Ureter (tissue), 1 donor: ENCODE results near the gene GIT2. TPM values are rescaled to one million over a fixed set of nuclear protein-coding genes. Genes with fewer than 3 reads are reported as not detected.
"Not testable (repeated sequence)": the region's sequence is repeated elsewhere in the genome, so short reads cannot be mapped to it uniquely, and the experiment has no call there.

ENCODE experiments used
- DNase-seq: peaks from one replicate; pipeline ENCODE4 v3.0.0-alpha.2; 2020; ENCODE audit warnings: low spot score
- total RNA-seq: library from RNA; stranded (reverse); gene quantifications from one replicate; pipeline ENCODE4 v1.2.4, GENCODE V29; 2023
- donor health status: DM: yes; HTN: yes; CAD: no.

The GIT2 gene, protein sequence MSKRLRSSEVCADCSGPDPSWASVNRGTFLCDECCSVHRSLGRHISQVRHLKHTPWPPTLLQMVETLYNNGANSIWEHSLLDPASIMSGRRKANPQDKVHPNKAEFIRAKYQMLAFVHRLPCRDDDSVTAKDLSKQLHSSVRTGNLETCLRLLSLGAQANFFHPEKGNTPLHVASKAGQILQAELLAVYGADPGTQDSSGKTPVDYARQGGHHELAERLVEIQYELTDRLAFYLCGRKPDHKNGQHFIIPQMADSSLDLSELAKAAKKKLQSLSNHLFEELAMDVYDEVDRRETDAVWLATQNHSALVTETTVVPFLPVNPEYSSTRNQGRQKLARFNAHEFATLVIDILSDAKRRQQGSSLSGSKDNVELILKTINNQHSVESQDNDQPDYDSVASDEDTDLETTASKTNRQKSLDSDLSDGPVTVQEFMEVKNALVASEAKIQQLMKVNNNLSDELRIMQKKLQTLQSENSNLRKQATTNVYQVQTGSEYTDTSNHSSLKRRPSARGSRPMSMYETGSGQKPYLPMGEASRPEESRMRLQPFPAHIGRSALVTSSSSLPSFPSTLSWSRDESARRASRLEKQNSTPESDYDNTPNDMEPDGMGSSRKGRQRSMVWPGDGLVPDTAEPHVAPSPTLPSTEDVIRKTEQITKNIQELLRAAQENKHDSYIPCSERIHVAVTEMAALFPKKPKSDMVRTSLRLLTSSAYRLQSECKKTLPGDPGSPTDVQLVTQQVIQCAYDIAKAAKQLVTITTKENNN
- 55.5 TPM for total RNA-seq

DNA sequence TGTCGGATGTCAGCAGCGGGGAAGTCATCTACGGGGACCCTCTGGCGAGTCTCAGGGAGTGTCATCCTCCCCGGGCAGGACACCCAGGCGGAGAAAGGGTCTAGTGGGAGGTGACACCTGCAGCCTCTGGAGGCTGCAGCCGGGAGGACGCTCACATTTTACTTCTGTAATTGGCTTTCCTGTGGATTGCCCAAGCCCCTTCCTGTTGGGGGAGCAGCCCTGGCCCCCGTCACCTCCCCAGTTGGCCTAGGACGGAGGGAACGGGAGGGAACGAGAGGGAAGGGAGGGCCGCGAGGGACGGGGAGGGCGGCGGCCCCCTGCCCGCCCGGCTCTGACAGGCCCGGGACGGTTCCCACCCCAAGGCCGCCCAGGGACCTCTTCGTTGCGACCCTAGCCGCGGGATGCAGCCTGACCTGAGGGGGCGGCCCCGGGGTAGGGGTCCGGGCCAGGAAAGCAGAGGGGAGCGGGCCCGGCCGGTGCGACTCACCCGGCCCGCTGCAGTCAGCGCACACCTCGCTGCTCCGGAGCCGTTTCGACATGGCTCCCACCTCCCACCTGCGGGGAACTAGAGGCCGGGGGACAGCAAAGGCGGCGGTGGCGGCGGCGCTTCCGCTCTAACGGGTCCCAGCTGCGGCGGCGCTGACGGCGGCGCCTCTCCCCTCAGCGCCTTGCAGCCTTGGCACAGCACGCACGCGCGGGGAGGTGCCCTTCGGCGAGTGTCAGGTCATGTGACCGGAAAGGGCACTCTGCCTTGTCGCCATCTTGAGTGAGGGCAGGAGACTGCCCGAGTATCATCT is at the start of gene GIT2:
GIT2 (minus strand) TSS at position 683 of the 797 bp plus-strand sequence; CDS start at position 539, 144 bp downstream.
- DNase-seq: peak; percentile 93

DNA sequence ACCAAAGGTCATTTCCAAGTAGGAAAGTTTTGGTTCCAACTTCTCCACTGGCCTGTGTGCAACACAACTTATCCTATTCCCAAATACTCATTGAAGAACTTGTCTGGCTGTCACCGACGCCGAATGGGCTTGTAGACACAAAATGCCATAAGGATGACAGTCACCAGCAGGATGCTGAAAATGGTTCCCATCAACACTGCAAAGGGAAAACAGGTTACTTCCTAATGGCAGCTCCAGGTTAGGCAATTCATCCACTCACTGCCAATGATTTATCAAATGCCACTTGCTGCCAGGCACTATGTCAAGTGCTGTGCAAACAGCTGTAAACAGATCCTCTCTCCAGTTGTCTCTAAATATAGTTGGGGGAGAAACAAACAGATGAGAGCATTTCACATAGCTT is 46.1 kb upstream of the GIT2 start:
- no peak for DNase-seq

DNA sequence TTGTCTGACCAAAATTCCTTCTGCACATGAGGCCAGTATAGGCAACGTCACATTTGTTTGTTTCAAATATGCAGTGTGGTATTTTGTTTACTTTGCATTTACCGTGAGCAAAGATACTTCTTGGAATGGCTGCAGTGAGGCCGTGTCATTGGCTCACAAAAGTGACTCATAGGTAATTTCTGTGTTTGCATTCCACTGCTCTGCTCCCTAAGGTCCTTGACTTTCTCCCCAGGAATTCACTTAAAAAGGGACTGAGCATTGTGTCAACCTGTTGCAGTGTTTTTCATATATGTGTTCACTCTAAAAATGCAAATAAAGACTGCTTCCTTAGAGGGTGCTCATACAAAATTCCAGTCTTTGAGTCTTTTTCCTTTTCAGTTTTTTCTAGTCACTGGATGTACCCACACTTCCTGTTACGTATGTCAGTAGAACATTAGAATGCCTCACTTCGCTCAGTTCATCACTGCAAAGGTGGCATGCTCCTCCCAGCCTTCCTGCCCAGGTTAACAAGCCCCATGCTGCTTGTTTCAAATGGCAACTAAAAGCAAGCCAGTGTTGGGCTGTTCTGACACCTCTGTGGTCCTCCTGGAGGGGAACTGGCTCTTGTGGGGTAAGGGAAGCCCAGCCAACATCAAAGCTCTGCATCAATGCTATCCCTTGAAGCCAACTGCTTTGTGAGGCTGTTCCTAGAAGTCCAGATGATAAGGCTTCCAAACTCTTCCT is 43.1 kb upstream of the GIT2 start:
- DNase-seq: peak; percentile 48

DNA sequence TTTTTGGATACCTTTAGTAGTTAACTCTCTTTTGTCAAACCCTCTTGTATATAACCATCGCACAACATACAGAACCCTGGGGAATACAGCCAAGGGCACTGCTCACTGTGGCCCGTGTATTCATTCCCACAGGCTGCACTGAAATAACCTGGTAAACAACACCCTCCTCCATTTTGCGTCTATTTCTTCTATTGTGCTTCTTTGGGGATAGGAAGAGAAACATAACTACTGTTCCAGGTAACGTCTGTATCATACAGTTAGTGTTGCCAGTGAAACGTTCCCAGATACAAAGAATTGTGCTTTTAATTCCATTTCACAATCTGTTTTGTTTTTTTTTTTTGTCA is 42.5 kb upstream of the GIT2 start:
- DNase-seq: no peak

DNA sequence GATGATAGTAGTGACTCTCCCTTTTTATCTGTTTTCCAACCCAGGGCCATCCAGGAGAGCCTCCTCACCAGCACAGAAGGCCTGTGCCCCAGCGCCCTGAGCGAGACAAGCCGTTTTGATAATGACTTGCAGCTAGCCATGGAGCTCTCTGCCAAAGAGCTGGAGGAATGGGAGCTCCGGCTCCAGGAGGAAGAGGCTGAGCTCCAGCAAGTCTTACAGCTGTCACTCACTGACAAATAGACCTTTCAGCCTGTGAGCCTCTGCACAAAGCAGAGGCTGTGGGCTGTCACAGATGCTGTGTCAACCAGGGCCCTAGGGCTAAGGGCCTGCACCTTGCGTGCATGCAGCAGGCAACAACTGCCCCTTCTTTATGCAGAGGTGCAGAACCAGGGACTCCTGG is 41.1 kb upstream of the GIT2 start:
- DNase-seq: no peak

DNA sequence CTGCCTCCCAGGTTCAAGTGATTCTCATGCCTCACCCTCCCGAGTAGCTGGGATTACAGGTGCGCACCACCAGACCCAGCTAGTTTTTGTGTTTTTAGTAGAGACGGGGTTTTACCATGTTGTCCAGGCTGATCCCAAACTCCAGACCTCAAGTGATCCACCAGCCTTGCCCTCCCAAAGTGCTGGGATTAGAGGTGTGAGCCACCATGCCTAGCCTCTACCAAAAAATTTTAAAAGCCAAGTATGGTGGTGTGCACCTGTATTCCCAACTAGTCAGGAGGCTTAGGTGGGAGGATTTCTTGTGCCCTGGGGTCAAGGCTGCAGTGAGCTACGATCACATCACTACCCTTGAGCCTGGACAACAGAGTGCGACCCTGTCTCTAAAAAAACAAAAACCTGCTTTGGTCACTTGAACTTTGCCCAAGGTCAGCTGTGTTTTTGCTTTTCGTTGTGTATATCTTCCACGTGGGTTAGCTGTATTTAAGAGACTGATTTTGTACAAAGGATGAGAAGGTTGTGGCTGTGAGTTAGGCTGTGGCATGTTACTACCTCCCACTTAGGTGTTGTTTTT is 39.5 kb upstream of the GIT2 start:
- DNase-seq: no peak

DNA sequence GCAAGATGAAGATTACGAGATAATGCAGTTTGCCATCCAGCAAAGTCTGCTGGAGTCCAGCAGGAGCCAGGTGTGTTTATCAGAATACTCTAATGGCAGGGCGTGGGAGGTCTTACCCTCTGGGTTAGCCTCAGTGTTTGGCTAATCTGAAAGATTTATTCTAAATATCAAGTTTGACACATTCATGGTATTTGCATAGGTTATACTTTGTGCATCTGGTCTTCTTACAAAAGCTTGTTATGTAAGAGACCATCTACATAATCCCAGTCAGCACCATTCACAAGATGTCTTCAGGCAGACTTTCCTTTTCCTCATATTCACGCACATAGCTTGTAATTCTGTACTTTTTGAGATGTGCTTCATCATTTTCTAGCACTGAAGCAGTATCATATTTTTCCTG is 37.7 kb upstream of the GIT2 start:
- DNase-seq: no peak

DNA sequence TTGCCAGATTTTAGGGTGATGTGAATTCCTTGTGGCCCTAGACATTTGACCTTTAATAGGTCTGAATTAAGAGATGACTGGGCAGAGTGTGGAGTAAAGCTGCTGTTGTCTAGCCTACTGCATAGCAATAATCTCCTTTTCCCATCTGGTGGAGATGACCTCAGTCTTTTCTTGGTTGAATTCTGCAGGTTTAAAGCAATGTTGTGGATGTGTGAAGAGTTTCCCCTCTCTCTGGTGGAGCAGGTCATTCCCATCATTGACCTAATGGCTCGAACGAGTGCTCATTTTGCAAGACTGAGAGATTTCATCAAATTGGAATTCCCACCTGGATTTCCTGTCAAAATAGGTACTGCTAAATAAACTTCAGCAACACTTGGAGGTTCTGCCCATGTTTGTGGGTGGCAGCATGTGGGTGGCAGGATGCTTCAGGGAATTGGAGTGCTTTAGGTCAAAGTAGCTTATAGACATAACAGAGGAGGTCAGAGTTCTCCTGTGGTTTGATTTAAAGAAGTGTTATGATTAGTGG is 33.2 kb upstream of the GIT2 start:
- DNase-seq: no peak

DNA sequence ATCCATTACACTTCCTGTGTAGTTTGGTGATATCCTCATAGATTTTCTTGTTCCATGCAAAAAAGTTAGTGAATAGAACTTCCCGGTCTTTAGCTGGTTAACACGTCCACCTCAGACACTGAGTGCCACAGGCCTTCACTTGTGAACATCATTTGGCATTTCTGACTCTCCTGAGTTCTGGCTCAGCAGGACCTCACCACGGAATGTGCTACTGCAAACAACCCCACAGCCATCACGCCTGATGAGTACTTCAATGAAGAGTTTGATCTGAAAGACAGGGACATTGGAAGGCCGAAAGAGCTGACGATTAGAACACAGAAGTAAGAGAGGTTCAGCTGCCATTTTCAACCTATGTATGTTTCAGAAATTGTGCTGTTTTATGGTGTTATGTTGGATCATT is 32.2 kb upstream of the GIT2 start:
- no peak for DNase-seq

DNA sequence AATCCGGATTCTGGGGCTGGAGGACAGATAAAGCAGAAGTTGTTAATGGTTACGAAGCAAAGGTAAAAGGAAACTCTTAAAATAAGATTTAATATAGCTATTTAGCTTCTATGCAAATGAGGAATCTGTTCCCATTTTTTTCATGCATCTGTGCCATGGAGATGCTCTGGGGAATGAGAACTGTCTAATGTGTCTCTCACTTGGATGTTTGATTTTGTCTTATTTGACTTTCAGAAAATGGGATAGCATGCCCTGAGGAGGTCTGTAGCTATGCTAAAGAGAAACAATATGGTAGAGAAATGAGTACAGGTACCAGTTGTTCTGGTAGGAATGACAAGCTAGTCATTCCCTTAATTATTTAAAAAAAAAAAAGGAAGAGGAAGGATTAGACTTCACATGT is 27.9 kb upstream of the GIT2 start:
- DNase-seq: no peak

DNA sequence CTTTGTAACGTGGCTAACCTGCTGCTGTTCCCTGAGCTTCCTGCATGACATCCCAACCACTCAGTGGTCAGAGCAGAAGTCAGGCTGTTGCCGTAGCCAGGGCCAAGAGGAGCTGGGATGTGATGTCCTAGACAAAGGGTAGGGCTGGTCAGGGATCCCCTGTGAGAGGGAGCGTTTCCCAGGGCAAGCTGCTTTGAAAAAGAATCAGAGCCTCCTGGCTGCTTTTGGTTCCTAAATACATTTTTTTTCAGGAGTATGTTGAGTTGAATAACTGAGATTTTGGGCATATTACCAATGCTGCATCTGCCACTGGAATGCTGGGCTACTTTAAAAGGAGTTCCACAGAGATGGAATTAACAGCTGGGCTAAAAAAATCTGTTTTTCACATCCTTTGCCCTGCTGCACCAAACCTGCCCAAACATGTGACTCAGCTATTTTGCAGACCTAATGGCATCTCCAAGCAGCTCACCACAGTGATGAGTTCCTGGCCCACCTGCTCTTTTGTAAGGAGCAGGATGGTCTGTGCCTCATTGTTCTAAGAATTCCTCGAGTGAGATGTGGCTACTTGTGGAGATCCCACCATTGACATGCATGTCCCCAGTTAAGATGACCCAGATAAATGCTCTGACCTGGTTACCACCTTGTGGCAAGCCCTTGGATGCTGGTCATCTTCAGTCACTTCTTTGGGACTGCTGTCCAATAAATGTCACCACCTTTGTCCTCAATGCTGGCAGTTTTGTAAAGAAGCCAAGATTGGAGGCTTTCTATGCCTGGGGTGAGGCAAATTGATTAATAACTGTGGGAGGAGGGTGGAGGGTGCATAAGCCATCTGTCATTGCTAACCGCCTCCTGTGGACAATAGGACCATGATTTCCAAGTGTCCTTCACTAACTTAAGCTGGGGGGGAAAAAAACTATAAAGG is 27.2 kb upstream of the GIT2 start:
- DNase-seq: no peak

DNA sequence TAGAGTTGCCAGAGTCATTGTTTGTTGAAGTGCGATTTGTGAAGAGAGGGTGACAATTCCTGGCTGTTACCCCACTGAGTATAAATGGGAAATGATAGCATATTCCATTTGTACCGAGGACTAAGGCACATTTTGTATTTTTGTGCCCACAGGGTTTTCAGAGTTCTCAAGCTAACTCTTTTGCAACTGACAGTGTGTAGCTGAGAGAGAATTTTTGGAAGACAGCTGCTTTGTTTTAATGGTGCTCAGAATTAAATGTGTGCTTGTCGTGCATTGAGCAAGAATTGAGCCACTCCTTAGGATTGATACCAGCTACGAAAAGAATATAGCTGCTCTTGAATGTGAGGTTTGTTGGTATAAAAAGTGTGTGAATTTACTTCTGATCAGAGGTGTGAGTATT is 24.8 kb upstream of the GIT2 start:
- DNase-seq: no peak

DNA sequence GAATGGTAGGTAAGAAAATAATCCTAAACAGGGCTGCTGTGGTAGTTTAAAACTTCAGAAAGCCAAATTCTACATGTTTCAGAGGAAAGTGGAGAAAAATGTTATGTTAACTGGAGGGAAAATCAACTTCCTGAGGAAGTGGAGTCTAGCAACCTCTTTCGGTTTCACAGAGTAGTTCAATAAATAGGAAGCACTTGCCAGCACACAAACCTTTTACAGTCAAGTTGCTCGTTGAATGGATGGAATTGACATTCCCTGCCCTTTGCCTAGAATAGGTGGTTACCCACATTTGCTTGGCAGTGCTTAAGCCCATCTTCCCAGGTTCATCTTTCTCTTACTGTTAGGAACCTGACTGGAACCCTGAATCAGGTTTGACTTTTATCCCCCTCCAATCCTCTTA is 19.0 kb upstream of the GIT2 start:
- DNase-seq: no peak

DNA sequence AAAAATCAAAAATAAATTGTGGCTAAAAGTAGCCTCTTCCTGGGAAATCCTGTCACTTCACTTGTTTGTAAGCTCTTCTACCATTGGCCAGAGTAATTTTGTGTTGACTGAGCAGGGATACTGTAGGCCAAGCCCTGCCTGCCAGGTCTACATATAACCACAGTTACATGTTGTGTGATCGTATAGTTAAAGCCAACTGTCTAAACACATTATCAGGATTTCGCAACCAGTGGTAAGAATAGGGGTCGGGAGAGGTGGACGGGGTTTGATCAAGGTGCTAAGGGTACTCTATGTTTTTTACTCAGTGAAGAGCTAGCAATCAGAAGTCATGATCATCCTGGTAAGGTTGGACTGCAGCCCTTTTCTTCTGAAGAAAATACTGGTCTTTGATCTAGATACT is 16.5 kb upstream of the GIT2 start:
- DNase-seq: no peak

DNA sequence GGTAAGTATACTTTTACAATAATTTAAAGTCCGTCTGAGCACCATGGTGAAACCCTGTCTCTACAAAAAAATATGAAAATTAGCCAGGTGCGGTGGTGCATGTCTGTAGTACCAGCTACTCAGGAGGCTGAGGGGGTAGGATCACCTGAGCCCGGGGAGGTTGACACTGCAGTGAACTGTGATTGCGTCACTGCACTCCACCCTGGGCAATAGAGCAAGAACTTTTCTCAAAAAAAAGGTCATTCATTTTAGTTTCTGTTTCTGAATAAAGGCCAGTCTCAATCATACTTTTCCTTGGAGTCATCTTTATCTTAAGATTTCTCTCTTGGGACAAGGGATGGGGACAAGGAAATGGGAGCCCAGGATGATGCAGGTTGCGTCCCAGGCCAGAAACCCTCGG is 16.0 kb upstream of the GIT2 start:
- DNase-seq: no peak

DNA sequence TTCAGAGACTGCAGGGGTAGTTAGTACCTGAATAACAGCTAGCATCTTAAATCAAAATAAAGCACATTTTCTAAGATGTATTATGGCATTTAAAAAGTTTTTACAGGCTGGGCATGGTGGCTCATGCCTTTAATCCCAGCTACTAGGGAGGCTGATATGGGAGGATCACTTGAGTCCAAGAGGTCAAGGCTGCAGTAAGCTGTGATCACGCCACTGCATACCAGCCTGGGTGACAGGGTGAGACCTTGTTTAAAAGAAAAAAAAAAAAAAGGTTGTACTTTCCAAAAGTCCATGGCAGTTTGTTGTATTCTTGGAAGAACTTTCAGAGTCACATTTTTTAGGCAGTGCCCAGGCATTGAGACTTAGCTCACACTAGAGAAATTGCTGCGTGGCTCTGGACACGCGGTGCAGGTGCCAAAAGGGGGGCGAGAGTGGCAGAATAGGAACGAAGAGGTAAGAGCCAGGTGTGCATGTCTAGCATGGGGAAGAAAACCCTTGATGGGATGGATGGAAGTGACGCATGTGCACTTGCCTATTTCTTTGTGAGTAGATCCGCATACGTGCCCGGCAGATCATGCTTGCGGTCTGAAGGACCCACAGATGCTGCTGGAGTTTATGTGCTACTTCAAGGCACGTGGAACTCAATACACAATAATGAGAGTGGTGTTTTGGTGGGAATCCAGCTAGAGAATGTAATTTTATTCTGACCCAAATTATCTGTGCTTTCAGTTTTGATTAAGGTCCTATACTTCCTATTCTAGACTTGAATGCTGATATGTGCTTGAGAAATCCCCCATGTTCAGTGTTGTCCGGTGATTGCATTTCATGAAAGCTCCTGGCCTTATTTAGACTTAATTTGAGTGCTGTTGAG is 14.9 kb upstream of the GIT2 start:
- no peak for DNase-seq

DNA sequence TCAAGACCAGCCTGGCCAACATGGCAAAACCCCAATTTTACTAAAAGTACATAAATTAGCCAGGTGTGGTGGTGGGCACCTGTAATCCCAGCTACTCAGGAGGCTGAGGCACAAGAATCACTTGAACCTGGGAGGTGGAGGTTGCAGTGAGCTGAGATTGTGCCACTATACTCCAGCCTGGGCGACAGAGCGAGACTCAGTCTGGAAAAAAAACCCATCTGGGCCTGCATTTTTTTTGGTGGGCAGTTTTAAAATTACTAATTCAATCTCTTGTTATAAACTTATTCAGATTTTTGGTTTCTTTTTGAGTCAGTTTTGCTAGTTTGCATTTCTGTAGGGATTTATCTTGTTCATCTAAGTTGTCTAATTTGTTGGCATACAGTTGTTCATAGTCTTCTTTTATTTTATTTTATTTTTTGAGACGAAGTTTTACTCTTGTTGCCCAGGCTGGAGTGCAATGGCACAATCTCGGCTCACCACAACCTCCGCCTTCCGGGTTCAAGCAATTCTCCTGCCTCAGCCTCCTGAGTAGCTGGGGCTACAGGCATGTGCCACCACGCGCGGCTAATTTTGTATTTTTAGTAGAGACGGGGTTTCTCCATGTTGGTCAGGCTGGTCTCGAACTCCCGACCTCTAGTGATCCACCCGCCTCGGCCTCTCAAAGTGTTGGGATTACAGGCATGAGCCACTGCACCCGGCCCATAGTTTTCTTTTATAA is 12.7 kb upstream of the GIT2 start:
- DNase-seq: not testable (repeated sequence)

DNA sequence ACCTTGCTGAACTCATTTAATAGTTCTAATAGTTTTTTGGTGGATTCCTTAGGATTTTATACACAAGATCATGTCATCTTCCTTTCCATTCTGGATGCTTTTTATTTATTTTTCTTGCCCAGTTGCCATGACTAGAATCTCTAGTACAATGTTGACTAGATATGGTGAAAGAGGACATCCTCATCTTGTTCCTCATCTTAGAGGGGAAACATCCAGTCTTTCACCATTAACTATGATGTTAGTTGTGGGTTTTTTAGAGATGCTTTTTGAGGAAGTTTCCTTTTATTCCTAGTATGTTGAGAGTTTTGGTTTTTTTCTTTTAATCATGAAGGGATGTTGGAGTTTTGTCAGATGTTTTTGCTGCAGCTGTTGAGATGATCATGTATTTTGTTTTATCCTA is 11.7 kb upstream of the GIT2 start:
- no peak for DNase-seq

DNA sequence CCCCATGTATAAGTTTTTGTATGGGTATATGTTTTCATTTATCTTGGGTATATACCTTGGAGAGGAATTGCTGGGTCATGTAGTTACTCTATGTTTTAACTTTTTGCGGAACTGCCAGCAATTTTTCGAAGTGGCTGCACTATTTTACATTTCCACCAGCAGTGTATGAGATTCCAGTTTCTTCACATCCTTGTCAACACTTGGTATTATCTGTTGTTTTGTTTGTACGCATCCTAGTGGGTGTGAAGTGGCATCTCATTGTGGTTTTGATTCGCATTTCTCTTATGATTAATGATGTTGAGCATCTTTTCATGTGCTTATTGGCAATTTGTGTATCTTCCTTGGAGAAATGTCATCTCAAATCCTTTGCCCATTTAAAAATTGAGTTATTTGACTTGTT is 9.9 kb upstream of the GIT2 start:
- DNase-seq: no peak
